Stimulated activated CD4-positive, alpha-beta T cell treated with anti-CD3 and anti-CD28 coated beads, Interleukin-2, amount 100 ng/mL, for 4 hours (primary cell): ENCODE results near the gene TTBK1.

Experiments
- DNase-seq: peaks from one replicate; pipeline ENCODE4 v3.0.0-alpha.2; 2020; ENCODE audit warnings: low read depth

The TTBK1 gene

DNA sequence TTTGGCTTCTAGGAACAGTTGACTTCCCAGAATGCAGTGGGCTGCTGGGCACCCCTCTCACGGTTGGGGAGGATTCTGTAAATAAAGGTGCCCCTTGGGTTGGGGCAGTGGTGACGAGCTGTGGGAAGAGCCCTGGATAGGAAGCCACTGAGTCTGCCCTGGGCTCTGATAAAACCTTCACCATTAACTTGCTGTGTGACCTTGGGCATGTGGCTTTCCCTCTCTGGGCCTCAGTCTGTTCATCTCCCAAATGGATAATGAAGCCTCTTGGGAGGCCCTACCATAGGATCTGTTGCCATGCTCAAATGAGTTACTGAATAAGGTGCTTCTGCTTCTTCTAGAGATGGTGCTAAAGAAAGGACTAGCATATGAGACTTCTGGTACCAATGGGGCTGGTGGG lies 61.6 kb downstream of the TTBK1 start:
- DNase-seq, result no peak

DNA sequence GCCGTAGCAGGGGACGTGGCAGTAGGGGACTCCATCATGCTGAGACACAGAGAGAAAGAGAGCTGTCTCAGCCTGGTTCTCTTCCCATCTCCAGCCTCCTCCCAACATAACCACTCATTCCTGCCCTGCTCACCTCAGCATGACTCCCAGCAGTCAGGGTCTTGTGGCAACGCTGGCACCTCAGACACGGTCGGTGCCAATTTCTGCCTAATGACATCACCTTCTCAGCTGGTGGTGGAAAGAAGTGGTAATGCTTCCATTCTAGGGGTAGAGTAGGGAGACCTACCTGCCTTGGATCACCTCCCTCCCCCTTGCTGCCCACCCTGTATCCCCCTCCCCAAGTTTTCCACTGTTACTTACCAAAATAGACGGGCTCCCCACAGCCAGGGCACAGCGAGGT lies 62.8 kb downstream of the TTBK1 start:
- no peak for DNase-seq

DNA sequence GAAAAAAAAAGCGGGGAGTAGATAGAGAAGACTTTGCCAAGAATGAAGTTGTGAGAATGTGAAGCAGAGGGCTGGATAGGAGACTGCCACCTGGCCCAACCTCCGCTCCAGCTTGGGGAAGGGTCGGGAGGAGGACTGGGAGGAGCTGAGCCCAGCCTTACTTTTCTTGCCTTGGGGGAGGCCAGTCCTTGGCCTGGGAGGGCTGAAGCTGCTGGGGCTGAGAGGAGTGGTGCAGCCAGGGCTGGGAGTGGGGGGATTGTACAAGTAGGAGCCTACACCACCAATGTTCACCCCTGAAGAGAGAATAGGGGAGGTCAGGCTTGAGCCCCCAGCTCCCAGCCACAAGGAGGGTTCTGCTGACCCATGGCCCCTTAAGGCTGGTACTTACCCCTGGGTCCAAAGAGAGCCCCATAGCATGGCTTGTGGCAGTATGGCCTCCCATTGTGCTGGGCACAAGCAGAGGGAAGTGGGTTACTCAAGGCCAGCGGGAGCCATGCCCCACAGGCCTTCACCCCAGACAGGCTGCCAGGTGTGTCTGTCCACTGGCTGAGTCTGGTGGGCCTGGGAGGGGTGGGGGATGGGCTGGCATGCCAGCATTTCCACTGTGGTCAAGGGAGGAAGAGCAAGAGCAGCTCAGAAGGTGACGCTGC lies 64.3 kb downstream of the TTBK1 start:
- DNase-seq, result no peak

DNA sequence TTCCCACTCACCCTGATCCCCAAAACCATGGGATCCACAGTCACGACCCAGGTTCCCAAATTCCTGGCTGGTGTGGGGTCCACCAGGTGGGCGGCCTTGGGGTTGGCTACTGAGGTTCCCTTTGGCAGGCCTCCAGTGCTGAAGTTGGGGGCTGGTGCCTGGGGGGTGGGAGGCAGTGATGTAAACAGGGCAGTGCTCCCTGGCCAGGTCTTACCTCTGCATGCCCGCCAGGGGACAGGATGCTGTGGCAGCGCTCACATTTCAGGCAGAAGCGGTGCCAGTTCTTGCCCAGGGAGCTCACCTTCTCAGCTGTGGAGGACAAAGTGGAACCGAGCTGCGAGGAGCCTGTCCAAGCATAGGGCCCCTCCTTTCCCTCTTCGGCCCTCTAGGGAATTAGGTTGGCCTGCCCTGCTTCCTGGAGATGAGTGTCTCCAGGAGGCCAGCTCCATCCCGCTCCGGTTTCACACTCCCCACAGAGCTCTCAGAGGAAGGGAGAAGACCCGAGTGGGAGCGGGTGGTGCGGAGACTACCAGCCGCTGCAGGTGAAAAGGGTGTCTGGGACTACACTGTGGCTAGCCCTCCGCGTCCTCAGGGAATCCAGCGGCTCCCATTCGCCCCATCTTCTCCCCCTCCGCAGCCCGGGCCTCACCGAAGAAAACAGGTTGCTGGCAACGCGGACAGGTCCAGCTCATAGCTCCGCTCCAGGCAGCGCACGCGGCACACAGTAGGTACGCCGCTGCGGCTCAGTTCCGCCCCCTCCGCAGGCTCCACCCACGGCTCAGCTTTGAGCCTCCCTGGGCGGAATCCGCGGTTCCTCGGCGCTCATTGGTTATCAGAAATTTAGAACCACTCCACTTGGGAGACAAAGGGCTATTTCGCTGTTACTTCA lies 65.1 kb downstream of the TTBK1 start, which contains the start of gene CRIP3:
Gene CRIP3 (minus strand): TSS at position 726 of the 889 bp plus-strand sequence. CDS start 34 bp downstream, at position 692.
- peak; percentile 36 for DNase-seq

DNA sequence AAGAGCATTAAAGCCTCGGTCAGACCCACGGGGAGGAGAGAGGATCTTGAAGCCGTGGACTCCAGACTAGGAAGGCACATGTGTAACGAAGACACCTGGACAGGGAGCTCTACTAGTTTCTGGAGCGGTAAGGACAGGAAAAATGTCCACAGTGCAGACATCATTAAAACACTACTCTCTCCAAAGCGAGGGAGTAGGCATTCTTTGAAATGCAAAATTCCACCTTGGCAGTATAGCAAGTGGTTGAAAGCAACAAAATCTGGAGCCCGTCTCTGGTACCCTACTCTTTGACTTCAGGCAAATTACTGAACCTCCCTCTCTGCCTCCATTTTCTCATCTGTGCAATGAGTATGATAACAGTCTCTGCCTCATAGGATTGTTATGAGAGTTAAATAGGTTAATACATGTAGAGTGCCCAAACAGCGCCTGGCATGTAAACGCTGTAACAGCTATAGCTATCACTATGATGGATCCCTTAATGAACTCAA lies 65.8 kb downstream of the TTBK1 start:
- DNase-seq, result no peak

DNA sequence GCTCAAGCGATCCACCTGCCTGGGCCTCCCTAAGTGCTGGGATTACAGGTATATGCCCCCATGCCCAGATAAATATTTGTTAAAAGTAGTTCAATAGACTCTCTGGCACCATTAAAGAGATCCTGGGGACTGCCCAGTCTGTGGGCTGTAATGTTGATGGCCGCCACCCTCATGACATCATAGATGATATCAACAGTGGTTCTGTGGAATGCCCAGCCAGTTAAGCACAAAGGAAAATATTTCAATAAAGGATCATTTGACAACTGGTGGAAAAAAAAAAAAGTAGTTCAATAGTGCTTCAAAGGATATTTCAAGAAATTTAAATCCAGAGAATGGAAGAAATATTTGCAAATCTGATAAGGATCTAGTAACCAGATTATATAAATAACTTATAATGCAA lies 66.9 kb downstream of the TTBK1 start:
- no peak for DNase-seq

DNA sequence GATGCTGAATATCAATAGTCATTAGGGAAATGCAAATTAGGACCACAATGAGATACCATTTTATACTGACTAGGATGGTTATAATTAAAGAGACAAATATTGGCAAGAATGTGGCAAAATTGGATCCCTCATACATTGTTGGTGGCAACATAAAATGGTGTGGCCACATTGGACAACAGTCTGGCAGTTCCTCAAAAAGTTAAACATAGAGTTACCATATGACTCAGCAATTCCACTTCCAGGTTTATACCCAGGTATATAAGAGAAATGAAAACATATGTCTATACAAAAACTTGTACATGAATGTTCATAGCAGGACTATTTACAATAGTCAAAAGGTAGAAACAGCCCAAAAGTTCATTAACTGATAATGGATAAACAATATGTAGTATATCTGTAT lies 67.3 kb downstream of the TTBK1 start:
- no peak for DNase-seq

DNA sequence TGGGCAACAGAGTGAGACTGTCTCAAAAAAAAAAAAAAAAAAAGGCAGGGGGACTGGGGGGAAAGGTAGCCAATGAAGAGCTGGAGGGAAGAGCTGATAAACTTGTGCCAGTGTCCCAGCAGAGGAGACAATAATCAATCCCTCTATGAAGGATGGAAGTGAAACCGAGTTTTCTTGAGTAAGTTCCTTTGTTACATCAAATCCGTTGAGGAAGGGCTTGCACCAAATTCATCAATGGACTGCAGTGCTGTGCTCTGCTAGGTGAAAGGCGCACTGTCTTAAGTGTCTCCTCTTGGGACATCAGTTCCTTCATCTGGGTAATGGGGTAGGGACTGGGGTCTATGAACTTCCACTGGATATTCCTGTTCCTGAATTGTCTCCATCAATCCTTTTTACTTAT lies 68.4 kb downstream of the TTBK1 start:
- no peak for DNase-seq

DNA sequence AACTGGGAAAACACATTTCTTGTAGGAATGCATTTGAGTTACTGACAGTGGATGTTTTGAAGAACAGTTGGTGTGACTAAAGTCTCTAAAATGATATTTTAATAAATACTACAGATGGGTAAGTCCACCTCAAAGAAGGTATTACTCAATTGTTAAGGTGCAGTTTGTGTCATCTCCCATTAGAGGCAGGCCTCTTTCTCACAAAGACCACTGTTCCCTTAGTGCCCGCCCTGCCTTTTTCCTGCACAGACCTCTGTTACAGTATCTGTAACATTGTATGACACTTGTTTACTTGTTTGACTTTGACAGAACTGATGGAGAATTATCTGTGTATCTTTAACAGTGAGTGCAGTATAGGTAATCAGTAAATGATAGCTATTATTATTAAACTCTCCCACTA lies 70.5 kb downstream of the TTBK1 start:
- no peak for DNase-seq

DNA sequence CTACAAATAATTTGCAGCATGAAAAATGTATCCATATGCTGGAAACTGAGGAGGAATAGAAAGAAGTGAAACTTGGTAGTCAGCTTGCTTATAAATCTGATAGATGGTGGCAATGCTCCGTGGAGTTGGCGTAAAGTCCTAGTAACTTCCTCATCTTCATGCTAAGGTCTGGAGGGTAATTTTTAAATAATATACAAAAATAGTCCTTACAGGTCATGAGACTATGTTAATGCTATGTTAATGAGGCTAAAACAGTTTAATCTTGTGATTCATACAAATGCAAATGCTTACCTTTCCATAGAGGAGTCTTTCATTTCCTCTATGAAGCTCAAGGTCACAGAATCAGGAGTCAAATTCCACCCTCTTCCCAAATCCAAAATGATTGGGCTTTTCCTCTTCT lies 74.7 kb downstream of the TTBK1 start:
- DNase-seq, result no peak

DNA sequence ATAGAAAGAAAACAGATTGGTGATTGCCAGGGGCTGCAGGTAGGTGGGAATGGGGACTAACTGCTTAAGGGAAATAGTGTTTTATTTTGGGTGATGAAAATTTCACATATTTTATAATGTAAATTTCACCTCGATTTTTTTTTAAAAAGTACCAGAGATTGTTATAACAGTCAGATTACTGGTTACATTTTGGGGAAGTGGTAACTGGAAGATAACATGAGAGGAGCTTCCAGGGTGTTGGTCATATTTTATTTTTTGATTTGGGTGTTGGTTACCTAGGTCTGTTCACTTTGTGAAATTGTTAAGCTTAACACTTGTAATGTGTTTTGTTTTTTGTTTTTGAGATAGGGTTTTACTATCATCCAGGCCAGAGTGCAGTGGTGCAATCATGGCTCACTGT lies 82.6 kb downstream of the TTBK1 start:
- no peak for DNase-seq

DNA sequence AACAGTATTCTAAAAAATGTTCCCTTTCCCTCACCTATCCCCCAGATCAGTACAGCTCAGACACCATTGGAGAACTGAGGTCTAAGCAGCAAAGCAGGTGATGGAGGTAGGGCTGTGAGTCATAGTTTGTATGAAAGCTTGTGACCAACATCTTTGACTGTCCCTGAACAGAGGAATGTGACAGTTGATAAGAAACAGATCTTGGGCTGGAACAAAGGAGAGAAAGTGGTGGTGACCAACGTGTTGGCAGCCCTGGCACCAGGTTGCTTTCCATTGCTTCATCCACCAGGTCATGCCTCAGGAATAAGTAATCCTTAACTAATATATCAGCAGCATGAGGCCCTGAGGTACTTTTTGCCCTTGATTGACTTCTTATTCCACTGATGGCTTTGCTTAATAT lies 85.2 kb downstream of the TTBK1 start:
- no peak for DNase-seq

DNA sequence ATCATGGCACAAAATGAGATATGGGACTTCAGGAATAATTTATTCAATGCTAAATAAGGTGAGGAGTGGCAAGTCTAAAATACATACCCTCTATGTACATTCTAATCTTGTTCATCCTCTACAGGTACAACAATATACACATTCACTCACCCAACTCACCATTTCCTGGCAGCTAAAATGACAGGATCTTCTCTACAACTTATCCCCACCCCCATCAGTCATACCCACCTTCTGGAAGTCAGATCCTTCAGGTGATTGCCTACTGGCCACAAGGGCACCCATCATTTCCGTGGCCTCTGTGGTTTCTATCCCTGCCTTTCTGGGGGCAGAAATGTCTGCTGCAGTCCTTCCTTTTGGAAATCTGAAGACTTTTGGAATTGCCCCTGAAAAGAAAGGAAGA lies 88.2 kb downstream of the TTBK1 start:
- DNase-seq, result no peak

DNA sequence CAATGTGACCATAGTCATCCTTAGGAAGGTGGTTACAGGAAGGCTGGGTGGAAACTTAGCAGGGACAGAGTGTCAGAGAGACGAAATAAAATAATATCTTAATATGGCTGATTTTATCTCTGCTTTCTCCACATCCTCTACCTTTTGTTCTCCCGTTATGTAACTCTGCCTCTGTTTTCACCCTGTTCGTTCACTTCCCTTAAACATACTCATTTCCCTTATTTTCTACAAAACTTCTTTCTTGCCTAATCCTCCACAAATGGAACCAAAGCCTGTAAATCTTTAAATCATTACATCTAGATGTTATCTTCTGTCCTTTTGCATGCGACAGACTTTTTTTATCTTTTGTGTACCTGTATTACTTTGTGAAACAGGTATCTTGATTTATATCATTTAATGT lies 88.6 kb downstream of the TTBK1 start:
- DNase-seq, result no peak

DNA sequence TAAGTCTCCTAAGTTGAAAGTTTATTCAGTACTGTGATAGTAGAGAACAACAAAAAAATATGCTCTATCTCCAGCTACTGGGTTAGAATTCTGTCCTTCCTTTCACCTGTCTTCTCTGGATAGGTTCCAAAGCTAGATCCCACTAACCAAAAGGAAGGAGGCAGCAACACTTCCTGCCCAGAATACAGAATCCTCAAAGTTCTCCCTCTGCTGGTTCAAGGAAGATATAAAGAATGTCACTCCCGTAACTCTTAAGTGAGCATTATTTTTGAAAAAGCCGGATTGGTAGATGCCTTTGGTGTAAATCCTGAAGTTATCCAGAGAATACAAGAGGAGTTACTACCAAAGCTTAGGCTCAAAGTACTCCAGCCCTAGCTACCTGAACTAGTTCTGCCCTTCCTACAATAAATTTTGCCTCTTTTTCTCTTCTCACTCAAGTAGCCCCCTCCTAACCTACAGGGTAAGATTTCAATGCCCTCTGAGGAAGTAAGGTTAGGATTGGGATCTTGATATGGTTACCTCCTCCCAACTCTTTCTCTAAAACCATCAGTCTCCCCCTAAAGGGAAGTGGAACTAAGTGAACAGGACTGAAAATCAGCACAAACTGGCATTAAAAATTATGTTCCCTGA lies 91.3 kb downstream of the TTBK1 start:
- no peak for DNase-seq

DNA sequence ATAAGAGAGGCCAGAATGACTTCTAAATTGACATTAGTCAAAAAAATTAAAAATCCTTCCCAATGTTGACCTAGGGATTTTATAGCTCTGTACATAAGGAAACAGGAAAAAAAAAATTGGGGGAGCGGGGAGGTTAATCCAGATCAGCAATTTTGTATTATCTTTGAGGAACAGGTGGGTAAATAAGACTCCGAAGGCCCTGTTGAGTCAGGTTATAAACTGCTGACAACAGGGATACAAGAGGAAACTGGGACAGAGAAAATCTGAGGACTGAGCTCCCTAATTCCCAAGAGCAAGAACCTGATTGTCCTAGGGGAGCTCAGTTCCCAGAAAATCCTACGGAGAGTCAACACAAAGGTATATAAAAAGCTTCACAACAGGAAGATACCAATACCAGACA lies 92.2 kb downstream of the TTBK1 start:
- no peak for DNase-seq

DNA sequence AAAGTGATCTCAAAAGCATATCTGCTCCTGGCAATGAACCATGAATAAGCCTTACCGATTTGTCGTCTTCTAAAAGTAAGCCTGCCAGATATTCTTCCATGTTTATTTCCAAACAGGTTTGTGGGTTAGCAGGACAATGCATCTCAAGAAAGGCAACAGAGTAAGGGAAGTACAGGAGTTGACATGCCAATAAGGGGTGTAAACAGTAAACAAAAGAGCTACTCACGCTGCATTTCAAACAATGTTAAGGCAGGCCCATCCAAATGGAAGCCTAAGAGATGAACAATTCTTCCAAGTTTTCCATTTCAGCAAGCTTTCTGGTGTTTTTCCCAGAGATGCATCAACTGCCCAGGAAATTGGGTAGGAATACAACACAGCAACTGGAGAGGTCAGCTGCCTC lies 93.1 kb downstream of the TTBK1 start:
- no peak for DNase-seq
